NCI-H774 (cell line): ENCODE data around the gene HIVEP3.

Experiments
- DNase-seq: peaks from one replicate; lab custom pipeline; 2025; lab: John Stamatoyannopoulos, UW

Gene HIVEP3

GRCh38 chr1:41631154-41631553 is 287.6 kb downstream of the HIVEP3 start:
- DNase-seq = no peak

GRCh38 chr1:41629571-41629970 is 289.2 kb downstream of the HIVEP3 start:
- no peak for DNase-seq

GRCh38 chr1:41629141-41629540 is 289.6 kb downstream of the HIVEP3 start:
- DNase-seq = no peak

DNA sequence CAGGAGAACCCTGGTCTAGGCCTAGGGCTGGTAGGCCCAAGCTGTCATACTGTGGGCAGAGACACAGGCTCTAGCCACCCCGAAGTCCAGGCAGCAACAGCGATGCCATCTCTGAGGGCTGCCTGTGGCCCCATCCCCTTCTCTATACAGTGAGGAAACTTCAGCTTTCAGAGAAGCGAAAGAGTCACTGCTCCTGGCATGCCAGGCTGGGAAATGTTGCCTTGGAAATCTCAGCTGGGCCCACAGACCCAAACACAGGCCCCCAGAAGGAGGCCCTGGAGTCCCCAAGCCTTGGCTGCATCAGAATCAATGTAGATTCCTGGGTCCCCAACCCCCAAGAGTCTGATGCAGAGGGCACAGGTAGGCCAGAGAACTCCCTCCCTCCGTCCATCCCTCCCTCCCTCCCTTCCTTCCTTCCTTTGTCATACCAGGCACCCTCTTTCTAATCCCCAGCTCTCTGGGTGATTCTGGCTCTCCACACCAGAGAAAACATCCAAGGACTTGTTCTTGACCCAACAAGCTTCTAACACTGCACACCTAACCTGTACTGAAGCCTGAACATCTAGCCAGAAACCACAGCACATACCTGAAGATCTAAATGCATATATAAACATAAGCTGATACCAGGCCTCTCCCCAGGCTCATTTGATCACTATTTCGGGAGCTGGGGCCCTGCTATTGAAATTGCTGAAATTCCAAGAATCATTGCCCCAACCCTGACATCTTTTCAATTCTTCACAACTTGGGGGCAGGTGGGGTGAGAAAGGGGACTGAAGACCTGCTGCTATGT is 291.0 kb downstream of the HIVEP3 start:
- DNase-seq = no peak

- no peak for DNase-seq
Observed at GRCh38 chr1:41626616-41627375, 291.9 kb downstream of the HIVEP3 start.

DNA sequence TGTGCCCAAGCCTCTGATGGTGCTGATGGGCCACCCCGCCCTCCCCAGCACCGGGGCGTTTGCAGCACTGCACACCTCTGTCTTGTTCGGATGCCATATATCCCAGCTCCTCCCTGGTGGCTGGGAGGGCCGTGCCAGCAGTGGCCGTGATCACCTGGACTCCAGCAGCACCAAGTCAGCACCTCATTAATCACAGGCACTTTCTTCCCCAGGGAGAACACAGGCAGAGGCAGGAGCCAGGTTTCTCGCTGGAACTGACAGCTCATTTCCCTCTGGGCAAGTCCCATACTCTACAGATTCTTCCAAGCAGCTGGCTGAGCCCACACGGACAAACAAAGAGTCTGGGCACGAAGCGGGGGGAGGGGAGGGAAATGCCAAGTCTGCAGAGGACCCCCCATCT is 292.6 kb downstream of the HIVEP3 start:
- no peak for DNase-seq

DNA sequence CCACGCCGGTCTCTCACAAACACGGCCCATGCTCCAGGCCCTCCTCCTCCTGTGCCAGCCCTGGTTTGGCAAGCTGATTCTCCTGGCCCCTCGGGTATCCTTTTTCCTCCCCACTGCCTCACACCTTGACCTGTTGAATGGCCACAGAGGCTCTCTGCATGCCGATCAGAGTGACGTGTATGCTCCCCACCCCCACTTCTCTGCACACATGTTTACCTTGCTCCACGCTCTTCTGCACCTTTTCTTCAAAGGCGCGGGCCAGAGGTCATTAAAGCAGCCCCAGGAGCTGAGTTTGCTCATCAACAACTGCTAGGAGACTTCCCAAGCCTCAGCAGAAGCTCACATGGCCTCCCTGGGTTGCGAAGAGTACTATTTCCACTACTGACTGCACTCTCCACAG is 295.0 kb downstream of the HIVEP3 start:
- peak; percentile 34 for DNase-seq

- DNase-seq = peak; percentile 28
Observed at GRCh38 chr1:41622859-41623732, 295.6 kb downstream of the HIVEP3 start.

DNA sequence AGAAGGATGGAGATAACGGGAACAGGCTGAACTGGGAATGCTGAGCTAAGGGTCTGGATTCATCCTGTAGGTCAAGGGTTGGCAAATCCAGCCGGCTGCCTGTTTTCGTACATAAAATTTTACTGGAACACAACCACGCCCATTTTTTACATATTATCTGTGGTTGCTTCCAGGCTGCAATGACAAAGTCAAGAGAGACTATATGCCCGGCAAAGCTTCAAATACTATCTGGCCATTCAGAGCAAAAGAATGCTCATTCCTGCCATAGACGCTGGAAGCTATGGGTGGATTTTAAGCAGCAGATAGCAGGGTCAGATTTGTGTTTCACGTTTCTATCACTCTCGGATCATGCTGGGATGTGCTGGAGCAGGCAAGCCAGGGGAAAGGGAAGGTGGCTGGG is 296.3 kb downstream of the HIVEP3 start:
- no peak for DNase-seq

- no peak for DNase-seq
Observed at GRCh38 chr1:41621791-41622190, 296.9 kb downstream of the HIVEP3 start.

GRCh38 chr1:41621256-41621655 is 297.5 kb downstream of the HIVEP3 start:
- no peak for DNase-seq

GRCh38 chr1:41620365-41621169 is 298.2 kb downstream of the HIVEP3 start:
- no peak for DNase-seq

DNA sequence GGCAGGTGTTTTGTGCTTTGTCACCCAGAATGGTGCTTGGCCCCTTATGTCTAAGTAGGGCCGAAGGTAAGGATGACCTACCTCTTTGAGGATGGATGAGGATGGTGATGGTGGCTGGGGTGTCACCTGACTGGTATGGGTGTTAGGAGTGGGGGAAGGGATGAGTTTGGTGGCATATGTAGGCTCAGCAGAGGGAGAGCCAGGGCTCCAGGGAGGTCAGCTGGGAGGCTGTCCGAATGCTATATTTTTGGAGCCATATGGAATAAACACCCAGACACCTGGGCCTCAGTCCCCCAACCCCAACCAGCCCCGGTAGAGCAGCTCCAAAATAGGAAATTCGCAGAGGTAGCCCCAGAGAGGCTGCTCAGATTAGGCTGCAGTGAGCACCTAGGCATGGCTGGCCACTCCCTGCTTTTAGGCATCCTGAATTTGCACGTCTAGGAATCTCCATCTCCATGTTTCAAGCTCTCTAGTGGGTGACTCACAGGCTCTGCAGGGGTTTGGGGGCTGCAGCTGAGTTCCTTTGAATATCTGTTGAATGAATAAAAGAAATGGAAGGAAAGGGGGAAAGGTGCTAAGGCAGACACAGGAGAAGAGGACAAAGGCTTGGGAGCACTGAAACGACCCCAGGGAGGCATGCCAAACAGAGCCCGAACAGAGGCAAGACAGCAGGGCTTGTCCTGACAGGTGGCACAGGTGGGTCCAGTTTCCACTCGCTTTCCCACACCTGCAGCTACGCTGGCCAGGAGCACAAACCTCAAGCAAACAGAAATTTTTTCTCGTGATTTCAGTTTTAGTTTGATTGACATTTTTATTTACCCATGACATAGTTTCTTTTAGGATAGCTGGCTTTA is 299.0 kb downstream of the HIVEP3 start:
- no peak for DNase-seq

DNA sequence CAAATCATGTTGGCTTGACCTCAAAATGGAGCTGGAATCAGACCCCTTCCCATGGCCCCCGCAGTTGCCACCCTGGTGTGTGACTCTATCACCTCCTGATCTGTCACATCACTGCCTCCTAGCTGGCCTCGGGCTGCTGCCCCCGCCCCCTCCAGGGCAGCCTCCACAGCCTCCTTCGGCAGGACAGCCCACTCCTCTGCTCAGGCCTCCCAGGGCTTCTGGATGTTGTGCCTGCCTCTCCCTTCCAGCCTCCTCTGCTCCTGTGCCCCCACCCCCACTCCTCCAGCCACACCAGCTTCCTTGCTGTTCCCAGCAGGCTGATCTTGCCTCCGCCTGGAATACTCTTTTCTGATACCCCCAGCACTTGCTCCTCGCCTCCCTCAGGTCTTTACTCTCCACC is 299.9 kb downstream of the HIVEP3 start:
- DNase-seq = no peak

GRCh38 chr1:41618066-41618825 is 300.5 kb downstream of the HIVEP3 start:
- DNase-seq = no peak

- no peak for DNase-seq
Observed at GRCh38 chr1:41617336-41617735, 301.4 kb downstream of the HIVEP3 start.

DNA sequence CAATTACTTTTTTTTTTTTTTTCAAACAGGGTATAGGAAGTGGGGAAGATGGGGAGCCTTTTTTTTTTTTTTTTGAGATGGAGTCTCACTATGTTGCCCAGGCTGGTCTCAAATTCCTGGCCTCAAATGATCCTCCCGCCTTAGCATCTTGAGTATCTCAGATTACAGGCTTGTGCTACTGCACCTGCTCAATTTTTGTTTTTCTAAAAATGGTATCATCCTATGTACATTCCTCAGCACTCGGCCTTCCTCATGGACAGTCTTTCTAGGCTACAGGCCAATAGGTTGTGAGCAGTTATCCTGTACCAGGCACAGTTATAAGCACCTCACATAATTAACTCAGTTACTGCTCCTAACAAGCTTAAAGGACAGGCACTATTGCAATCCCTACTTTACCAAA is 302.2 kb downstream of the HIVEP3 start:
- no peak for DNase-seq

DNA sequence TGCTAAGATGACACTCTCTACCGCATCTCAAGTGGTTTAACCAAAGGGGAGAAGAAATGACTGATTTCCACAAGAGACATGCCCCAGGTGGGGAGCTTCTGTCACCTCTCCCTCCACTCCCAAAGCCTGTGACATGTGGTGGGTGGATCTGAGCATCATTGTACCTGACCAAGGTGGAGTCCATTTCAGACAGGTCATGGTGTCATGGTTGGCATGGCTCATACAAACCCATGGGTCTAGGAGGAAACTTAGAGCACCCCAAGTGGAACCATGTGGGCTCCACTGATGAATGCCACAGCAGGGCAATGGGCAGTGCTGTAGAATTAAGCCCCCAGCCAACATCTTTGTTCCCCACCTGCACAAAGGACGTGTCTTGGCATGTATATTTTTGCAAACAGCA is 302.7 kb downstream of the HIVEP3 start:
- no peak for DNase-seq

GRCh38 chr1:41615316-41615715 is 303.4 kb downstream of the HIVEP3 start:
- DNase-seq = no peak

DNA sequence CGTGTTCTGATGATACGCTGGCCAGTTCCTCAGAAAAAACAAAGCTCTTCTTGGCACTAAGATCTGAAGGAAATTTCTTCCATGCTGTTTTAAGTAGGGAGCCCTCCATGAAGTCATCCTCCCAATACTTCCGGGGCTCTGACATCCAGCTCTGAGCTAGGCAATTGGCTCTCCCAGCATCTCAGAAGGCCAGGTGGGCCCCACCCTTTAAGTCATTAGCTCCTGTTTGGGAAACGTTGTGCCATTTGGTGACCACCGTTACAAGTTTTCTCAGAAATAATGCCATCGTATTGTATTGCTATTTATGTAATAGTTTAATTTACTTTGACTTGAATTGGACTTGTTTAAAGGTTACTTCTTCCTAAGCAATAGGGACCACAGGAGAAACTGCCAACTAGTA is 303.9 kb downstream of the HIVEP3 start:
- DNase-seq = no peak
